SK-N-MC (cell line): ENCODE measurements around the gene PGLYRP1.

ENCODE experiments used
- EZH2 ChIP-seq: fragments of 200-600 bp; sonication (generic); IDR thresholded peaks from one replicate; pipeline ENCODE4 v1.6.1; 2017; ENCODE audit warnings: antibody characterized with exemption
- POLR2AphosphoS5 ChIP-seq: IDR thresholded peaks from 2 replicates; pipeline ENCODE4 v1.6.1; 2012; ENCODE audit warnings: mild to moderate bottlenecking, low read depth, low read length, borderline replicate concordance

DNA sequence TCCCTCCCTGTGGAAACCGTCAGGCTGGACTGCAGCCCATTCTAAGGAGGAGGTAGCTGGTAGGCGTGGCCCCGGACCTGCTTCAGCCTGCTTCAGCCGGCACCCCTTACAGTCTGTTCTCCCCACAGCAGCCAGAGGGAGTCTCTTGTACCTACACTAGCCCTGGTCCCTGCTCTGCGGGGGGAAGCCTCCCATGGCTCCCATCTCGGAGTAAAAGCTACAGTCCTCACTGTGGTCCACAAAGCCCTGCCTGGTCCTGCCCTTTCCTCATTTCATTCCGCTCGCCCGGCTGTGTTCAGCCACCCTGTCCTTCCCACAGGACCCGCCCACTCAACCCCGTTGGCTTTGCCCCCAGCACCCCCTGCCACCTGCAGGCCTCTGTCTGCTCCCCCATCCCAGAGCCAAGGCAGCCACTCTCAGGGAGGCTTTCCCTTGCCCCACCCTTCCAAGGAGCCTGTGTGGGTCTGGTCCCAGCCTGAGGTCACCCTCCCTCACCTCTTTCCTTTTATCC is 1.3 kb downstream of the PGLYRP1 start:
- TF ChIP-seq POLR2AphosphoS5 (no peak), EZH2 (no peak)
